HepG2 (cell line): ENCODE measurements around the gene RAB40C.

Source experiments
- AKNA ChIP-seq: sonication (generic); formaldehyde crosslinking; IDR thresholded peaks from 2 replicates; pipeline ENCODE4 v1.4.0; 2020; ENCODE audit warnings: missing genetic modification reagents, borderline replicate concordance
- BHLHE40 ChIP-seq: IDR thresholded peaks from 2 replicates; pipeline ENCODE4 v1.6.1; 2011; ENCODE audit warnings: low read length, improper control_type of control experiment
- CHD4 ChIP-seq: fragments of 200-600 bp; sonication (generic); IDR thresholded peaks from 2 replicates; pipeline ENCODE4 v1.7.0; 2017; ENCODE audit warnings: mild to moderate bottlenecking, low read length, borderline replicate concordance
- CTCF ChIP-seq: sonication (generic); formaldehyde crosslinking; IDR thresholded peaks from 2 replicates; pipeline ENCODE4 v1.5.0; 2020; ENCODE audit warnings: mild to moderate bottlenecking, missing genetic modification reagents, moderate library complexity
- GABPA ChIP-seq, 2 experiments: IDR thresholded peaks; 2 replicates each; pipeline ENCODE4 v1.6.1; 2011 to 2016; ENCODE audit warnings: low read depth in 2 of 2, low read length in 1 of 2, missing biosample characterization in 1 of 2, missing genetic modification characterization in 1 of 2
- MYC ChIP-seq: sonication (generic); formaldehyde crosslinking; IDR thresholded peaks from 2 replicates; pipeline ENCODE4 v1.9.0; 2021; ENCODE audit warnings: missing genetic modification reagents, borderline replicate concordance
- POLR2AphosphoS5 ChIP-seq: IDR thresholded peaks from 2 replicates; pipeline ENCODE4 v1.6.1; 2012; ENCODE audit warnings: low read depth, low read length
- SP2 ChIP-seq: sonication (generic); formaldehyde crosslinking; IDR thresholded peaks from 2 replicates; pipeline ENCODE4 v1.5.1; 2020; ENCODE audit warnings: mild to moderate bottlenecking, missing genetic modification reagents
- STAG1 ChIP-seq: sonication (generic); formaldehyde crosslinking; IDR thresholded peaks from 2 replicates; pipeline ENCODE4 v1.4.0; 2020; ENCODE audit warnings: missing genetic modification reagents
- TFAP4 ChIP-seq: sonication (generic); IDR thresholded peaks from 2 replicates; pipeline ENCODE4 v1.6.1; 2016; ENCODE audit warnings: low read depth, borderline replicate concordance
- ZNF224 ChIP-seq: sonication (generic); formaldehyde crosslinking; IDR thresholded peaks from 2 replicates; pipeline ENCODE4 v1.5.0; 2020; ENCODE audit warnings: mild to moderate bottlenecking, missing genetic modification reagents

GRCh38 chr16:572865-573650 is 16.8 kb upstream of the RAB40C start:
- no peak for TF ChIP-seq CTCF
- no peak for TF ChIP-seq POLR2AphosphoS5
- no peak for TF ChIP-seq MYC (CRISPR knock-in tag)
- no peak for TF ChIP-seq AKNA (CRISPR knock-in tag)
- TF ChIP-seq BHLHE40 = no peak
- no peak for TF ChIP-seq SP2 (CRISPR knock-in tag)
- TF ChIP-seq TFAP4 = no peak
- TF ChIP-seq STAG1 (CRISPR knock-in tag) = no peak
- no peak for TF ChIP-seq CHD4
- TF ChIP-seq ZNF224 (CRISPR knock-in tag) = no peak
- TF ChIP-seq GABPA (IDR thresholded peaks at IDR 0.05; ENCODE audit: low read depth, low read length) = no peak
- TF ChIP-seq GABPA (CRISPR knock-in tag; IDR thresholded peaks at IDR 0.05; ENCODE audit: low read depth) = no peak
